ENCODE measurements around the gene HLA-A.

GRCh38 chr6:29941916-29942274 lies 437 bp upstream of the HLA-A start:
- no peak for TF ChIP-seq REST (IDR thresholded peaks at IDR 0.05; ENCODE audit: unreplicated experiment)
- TF ChIP-seq CTCF (conservative IDR thresholded peaks at IDR 0.05; ENCODE audit: low read depth in 2 of 2) = no peak
- TF ChIP-seq POLR2AphosphoS5 (IDR thresholded peaks at IDR 0.05; ENCODE audit: low read depth) = no peak
- no peak for TF ChIP-seq JUNB (IDR thresholded peaks at IDR 0.05; ENCODE audit: unreplicated experiment)
- no peak for TF ChIP-seq EZH2phosphoT487 (IDR thresholded peaks at IDR 0.05; ENCODE audit: unreplicated experiment)
